HL-60/S4 (cell line): ENCODE data around the gene RRAGC.

Experiments used
- in situ Hi-C: fragments of 300-500 bp; cut with MboI; formaldehyde crosslinking; loops from 2 replicates; pipeline ENCODE4 v1.14.3; 2022; ENCODE audit warnings: low sequenced_read_pairs

RRAGC gene

DNA sequence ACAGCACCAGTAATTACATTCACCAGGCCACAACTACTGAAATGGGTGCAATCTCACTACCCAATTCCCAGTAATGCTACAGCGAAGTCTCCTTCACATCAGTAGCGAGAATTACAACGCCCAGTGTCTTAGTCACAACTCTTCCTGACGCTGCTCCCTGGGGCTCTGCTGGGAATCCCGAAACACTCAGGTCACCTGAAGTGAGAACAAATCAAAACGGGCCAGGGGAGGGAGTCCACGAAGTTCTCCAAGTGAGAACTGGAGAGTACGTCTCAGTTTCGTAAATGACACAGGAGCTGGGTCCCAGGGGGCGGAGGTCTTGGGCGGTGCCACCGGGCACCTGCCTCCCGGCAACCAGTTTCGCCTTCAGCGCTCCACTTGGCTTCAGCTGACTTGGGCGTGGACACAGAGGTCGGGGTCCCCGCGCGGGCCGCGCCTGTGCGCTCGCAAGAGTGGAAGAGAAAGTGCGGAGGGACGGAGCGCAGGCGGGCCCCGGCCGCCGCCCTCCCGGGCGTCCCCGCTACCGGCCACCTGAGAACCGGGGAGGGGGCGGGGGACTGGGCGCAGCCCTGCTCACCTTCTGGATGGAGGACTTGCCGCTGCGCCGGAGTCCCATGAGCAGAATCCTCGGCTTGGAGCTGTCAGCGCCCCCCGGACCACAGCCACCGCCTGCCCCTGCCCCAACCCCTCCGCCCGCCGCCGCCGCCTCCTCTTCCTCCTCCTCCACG is 575 bp downstream of the RRAGC start:
- in situ Hi-C loops: no loop called here

DNA sequence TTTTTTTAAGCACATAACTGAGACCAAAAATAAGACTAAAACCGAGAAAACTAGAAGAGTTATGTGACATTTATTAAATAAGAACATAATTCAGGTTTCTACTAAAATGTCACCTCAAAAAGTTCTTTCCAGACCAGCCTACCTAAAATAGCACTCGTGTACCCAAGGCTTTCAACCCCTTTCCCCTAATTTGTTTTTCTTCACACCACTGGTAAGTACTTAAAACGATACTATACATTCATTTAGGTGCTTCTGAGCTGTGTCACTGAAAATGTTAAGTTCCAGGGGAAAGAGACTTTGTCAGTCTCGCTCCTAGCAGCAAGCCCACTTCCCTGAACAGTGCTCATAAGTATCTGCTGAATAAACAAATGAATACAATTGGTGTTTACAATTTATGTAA is 6.8 kb downstream of the RRAGC start:
- in situ Hi-C loops: no loop called here

DNA sequence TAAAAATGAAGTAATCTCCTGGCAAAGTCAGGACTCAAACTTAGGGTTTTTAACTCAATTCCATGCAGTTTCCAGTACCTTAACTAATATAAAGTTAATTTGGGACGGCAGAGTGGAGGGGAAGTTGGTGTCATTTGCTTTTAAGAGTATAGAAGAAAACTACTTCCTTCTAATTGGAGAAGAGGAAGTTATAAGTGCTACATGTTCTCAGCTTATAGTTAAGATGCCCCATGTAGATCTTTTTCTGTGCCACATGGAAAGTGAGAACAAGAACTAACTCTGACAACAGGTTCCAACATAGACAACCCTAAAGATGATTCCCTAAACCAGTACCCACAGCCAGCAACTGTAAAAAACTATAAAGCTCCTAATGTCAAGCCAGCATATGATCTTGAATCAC is 11.5 kb downstream of the RRAGC start:
- in situ Hi-C loops: loop anchor here (25.0 kb wide), 1 partner anchor 836 kb away; the partner anchor contains the start of genes FHL3 and UTP11

GRCh38 chr1:38846210-38846609 is 13.4 kb downstream of the RRAGC start:
- in situ Hi-C loops: loop anchor here (25.0 kb wide), 1 partner anchor 834 kb away; the partner anchor contains the start of genes FHL3 and UTP11

- in situ Hi-C loops: loop anchor here (25.0 kb wide), 1 partner anchor 833 kb away; the partner anchor contains the start of genes FHL3 and UTP11
Observed at GRCh38 chr1:38845088-38845487, 14.5 kb downstream of the RRAGC start.

GRCh38 chr1:38840281-38840680 is 19.3 kb downstream of the RRAGC start:
- in situ Hi-C loops: loop anchor here (25.0 kb wide), 1 partner anchor 828 kb away; the partner anchor contains the start of genes FHL3 and UTP11

- in situ Hi-C loops: loop anchor here (25.0 kb wide), 1 partner anchor 827 kb away; the partner anchor contains the start of genes FHL3 and UTP11
Observed at GRCh38 chr1:38839363-38839762, 20.2 kb downstream of the RRAGC start.

DNA sequence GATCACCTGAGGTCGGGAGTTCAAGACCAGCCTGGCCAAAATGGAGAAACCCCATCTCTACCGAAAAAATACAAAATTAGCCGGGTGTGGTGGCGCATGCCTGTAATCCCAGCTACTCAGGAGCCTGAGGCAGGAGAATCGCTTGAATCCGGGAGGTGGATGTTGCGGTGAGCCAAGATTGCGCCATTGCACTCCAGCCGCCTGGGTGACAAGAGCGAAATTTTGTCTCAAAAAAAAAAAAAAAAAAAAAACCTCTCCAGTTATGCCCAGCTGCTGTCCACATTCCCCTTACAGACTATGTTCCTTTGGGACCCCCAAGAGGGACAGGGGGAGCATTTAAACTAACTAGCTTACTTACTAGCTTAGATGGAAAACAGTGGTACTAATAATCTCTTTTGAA is 23.3 kb downstream of the RRAGC start:
- in situ Hi-C loops: loop anchor here (25.0 kb wide), 1 partner anchor 824 kb away; the partner anchor contains the start of genes FHL3 and UTP11

- in situ Hi-C loops: loop anchor here (25.0 kb wide), 1 partner anchor 823 kb away; the partner anchor contains the start of genes FHL3 and UTP11
Observed at GRCh38 chr1:38834937-38835827, 24.4 kb downstream of the RRAGC start.

DNA sequence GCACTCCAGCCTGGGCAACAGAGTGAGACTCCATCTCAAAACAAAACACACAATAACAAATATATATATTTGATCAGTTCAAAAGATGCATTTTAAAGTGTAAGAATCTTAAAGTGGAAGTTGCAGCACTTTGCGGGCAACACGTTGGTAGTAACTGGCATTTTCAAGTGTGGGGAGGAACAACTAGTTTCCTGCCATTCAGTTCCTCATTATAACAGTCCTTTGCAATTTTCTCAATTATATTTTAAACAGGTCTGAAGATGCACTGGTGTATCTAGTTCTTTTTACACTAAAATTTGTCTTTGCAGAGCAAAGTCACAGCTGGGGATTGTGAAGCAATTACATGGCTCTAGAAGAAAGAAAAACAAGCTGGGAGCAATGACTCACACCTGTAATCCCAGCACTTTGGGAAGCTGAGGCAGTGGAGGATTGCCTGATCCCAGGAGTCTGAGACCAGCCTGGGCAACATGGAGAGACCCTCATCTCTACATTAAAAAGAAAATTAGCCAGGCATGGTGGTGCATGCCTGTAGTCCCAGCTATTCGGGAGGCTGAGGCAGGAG is 25.3 kb downstream of the RRAGC start:
- in situ Hi-C loops: loop anchor here (25.0 kb wide), 1 partner anchor 822 kb away; the partner anchor contains the start of genes FHL3 and UTP11

DNA sequence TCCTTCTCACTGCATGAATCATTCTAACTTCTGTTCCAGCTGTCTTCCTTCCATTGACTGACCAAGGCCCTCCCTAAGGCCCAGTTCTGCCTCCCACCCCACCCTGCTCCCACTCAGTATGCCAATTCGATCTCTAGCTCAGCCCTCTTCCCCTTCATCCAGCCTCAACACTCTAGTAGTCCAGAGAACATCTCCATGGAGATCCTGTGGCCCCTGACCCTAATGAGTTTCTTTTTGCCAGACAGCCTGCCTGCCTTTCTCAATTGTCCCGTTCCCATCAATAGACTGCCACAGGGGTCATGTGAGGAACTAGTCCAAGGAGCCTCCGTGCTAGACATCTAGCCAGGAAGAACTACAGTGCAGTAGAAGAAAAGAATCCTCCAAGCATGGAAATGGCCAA is 26.4 kb downstream of the RRAGC start:
- in situ Hi-C loops: loop anchor here (25.0 kb wide), 1 partner anchor 821 kb away; the partner anchor contains the start of genes FHL3 and UTP11

GRCh38 chr1:38832370-38832734 is 27.2 kb downstream of the RRAGC start:
- in situ Hi-C loops: loop anchor here (25.0 kb wide), 1 partner anchor 820 kb away; the partner anchor contains the start of genes FHL3 and UTP11

DNA sequence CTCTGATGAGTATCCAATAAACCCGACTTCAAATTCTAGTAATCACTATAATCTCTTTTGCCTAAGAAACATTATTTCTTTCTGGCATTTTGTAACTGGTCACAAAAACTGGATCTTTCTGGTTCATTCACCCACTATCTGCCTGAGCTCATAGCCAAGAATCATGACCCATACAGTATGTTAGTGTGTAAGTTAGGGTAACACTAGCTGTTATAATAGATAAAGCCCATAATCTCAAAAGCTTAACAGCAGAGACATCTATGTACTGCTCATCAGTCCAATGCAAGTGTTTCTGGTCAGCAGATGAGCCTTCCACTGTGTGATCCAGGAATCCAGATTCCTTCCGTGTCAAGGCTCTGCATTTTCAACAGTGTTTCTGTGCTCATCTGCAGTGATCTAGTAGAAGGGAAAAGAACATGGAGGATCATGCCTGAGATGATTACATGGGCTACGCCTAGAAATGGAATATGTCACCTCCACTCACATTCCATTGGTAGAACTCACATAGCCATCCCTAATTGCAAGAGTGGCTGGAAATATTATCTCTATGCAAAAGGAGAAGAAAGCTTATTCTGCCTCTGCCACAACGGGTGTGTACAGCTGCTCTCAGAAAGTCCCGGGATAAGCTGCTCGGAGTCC is 27.7 kb downstream of the RRAGC start:
- in situ Hi-C loops: loop anchor here (25.0 kb wide), 1 partner anchor 820 kb away; the partner anchor contains the start of genes FHL3 and UTP11

- in situ Hi-C loops: loop anchor here (25.0 kb wide), 1 partner anchor 817 kb away; the partner anchor contains the start of genes FHL3 and UTP11
Observed at GRCh38 chr1:38829368-38829767, 30.2 kb downstream of the RRAGC start.

GRCh38 chr1:38827318-38827717 is 32.3 kb downstream of the RRAGC start:
- in situ Hi-C loops: loop anchor here (25.0 kb wide), 1 partner anchor 815 kb away; the partner anchor contains the start of genes FHL3 and UTP11

DNA sequence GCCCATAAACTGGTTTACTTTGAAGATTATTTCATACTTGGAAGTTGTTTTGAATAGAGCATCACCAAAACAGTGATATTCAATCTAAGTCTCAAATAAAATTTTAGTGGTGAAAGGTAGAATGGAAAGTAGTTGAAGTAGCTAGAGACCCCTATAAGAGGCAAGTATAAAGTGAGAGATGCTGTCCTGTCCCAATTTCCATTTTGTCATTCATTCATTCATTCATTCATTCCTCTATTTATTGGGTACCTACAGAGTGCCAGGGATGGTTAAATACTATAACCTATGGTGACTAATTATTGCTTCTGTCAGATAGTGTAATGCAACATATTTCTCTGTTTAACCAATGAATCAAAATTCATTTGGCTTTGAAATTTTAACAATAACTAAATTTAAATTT is 32.7 kb downstream of the RRAGC start:
- in situ Hi-C loops: loop anchor here (25.0 kb wide), 1 partner anchor 815 kb away; the partner anchor contains the start of genes FHL3 and UTP11

DNA sequence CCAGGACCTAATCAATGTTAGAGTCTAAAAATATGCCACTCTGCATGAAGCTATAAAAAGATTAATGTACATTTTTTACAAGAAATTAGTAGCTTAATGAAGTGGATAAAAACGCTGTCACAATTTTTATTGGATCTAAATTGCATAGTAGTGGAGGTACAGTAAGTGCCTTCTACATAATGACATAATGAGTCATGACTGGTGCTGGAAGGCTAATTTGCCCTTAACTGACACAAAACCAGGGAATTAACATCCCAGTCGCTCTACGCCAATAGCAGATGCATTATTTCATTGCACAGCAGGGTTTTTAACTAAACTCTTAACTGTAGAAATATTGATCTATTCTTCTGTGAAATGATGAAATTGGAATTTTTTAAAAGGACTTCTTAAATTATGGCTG is 33.3 kb downstream of the RRAGC start:
- in situ Hi-C loops: loop anchor here (25.0 kb wide), 1 partner anchor 814 kb away; the partner anchor contains the start of genes FHL3 and UTP11

DNA sequence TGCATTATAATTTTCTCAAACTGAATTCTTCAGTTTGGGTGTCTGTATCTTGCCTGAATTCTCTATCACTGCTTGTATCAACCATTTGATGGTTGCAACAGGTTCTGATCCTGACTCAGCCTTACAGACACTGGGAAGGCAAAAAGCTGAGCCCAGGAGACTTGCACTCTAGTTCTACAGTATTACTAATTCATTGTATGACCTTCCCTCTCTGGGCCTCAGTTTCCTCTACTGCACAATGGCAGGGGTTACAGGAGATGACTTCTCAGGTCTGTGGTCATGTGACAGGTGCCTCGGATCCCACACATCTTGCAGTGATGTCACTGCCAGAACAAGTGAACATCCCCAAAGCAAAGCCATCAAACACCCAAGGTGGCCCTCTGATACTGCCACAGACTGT is 38.7 kb downstream of the RRAGC start:
- in situ Hi-C loops: no loop called here

DNA sequence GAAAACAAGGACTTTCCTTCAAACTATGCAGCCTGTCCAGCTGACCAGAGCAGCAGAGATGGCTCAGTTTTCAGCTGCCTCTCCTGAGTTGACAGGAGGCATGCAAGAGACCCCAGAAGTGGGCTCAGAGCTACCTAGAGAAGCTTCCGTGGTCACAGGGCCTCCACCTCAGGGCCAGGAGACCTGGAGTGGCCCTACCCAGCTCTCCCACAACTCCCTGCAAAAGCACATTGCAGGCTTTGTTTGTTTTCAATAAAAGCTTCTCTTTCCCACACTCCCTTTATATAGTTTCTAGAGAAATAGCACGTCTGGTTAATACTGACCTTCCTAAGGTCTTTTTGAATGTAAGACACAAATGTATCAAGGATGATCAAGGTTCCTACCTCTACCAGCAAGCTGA is 40.1 kb downstream of the RRAGC start:
- in situ Hi-C loops: no loop called here

DNA sequence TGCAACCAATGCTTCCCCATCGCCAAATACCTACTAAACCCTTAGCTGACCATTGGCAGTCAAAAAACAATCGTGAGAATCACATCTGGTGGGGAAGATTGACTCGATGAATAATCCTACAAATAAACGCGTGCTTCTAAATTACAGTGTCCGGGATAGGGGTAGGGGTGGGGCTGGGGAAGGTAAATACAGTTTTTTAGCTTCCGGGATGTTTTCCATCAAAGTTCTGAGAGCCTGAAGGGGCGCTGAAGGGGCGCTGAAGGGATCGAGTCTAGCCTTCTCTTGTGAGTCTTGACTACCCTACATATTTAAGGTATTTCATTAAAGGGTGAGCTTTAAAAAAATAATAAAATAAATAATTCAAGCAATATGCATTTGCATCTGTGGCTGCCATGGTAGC is 40.5 kb downstream of the RRAGC start:
- in situ Hi-C loops: no loop called here
